Islet precursor cell (in vitro differentiated cells): ENCODE results near the gene ABCC6.
"Not testable (repeated sequence)": the region's sequence is repeated elsewhere in the genome, so short reads cannot be mapped to it uniquely, and the experiment has no call there.

Experiments
- DNase-seq: peaks from one replicate; pipeline ENCODE4 v3.0.0-alpha.2; 2018

Gene ABCC6

DNA sequence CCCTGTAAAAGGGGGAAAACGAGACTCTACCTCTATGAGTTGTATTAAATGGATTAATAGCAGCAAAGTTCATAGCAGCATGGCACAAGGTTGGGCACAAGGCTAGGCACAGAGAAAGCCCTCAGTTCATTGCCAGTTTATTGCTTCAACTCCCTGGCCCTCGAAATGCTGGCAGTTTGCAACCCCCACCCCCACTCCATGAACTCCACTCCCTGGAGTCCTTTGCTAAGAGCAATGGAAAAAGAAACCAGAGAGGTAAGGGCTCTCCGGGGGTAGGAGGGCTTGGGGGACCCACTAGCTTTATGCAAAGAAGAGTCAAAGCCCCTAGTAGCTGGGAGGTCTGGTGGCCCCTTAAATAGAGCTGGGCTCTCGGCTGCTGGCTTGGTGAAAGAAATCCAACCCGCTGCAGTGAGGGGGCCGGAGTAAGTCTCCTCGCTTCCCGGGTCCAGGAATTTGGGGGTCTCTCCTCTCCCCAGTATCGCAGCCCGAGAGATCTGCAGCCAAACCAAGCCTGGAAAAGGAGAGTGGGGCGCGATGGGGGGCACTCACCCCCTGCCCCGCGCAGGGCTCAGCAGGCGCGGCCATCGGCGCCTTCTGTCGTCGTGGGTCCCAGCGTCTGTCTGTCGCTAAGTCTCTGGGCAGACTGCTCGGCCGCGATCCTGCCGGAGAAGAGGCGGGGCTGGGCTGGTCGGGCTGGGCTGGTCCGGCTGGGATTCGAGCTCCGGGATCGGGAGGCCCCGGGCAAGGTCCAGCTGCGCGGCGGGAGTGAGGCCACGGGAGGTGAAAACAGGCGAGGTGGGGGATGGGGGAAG is at the start of gene ABCC6:
Gene ABCC6 (minus strand): TSS at position 645 of the 812 bp plus-strand sequence. CDS start 60 bp downstream, at position 585.
- DNase-seq: not testable (repeated sequence)

DNA sequence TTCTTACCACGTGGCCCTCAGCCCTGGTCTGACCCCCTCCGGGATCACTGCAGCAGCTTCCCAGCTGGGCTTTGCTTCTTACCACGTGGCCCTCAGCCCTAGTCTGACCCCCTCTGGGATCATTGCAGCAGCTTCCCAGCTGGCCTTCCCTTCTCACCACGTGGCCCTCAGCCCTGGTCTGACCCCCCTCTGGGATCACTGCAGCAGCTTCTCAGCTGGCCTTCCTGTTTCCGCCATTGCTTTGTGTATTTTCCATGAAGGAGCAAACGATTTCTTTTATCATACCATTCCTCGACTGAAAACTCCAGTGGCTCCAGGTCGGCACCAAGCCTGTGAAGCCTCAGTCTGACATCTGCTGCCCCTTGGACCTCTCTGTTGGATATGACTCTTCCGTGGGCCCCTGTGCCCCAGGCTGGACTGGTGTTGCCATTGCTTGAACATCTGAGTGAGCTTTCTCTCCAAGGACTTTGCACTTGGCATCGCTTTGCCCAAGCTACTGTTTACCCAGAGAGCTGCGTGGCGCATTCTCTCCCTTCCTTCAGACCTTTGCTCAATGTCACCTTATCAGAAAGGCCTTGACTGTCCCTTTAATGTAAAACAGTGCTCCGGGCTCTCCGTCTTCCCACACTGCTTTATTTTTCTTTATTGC is 49.4 kb upstream of the ABCC6 start:
- not testable (repeated sequence) for DNase-seq

DNA sequence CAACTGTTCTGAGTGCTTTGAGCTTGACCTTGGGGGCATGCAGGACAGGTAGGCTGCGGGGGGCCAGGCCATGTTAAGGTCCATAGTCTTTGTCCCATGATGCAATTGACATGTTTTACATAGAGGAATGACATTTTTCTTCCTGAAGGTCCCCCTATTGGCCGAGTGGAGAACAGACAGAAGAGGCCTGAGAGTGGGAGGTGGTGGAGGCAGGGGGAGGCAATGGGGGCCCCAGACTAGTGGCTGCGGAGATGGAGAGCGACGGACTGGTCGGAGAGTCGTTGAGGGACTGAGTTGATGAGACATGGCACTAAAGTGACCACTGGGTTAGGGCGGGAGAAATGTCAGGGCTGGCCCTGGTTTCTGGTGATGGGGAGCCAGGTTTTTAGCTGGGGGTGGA is 48.4 kb upstream of the ABCC6 start:
- not testable (repeated sequence) for DNase-seq

DNA sequence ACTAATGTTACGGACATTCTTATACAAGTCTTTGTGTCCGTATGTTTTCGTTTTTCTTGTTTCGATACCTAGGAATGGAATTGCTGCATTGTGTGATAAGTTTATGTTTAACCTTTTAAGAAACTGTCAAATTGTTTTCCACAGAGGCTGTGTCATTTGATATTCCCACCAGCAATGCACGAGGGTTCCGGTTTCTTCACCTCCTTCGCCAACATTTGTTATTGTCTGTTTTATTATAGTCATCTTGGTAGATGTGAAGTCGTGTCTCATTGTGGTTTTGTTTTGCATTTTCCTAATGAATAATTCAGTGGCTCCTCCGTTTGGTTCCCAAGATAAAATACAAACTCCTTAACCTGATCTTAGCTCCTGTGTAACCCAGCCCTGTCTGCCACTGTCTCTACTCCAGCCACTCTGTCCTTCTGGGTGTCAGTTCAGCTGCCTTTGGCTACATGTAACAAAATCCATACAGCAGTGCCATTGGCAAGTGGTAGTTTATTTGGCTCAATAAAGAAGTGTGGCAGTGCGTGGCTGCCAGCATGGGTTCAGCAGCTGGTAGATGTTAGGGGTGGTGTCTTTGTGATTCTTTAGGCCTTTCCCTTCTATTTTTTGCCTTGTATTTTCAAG is 45.0 kb upstream of the ABCC6 start:
- DNase-seq: not testable (repeated sequence)

DNA sequence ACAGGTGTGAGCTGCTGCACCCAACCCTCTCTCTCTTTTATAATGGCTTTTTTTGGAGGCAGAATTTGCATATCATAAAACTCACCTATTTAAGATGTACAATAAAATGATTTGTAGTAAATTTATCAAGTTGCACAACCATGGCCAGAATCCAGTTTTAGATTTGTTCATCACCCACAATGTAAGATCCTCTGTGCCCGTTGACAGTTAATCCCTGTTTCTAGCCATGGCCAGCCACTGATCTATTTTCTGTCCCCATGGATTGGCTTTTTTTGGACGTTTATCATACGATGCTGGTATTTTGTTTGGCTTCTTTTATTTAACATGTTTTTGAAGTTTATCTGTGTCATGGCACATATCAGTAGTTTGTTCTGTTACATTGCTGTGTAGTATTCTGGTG is 44.4 kb upstream of the ABCC6 start:
- DNase-seq: not testable (repeated sequence)

DNA sequence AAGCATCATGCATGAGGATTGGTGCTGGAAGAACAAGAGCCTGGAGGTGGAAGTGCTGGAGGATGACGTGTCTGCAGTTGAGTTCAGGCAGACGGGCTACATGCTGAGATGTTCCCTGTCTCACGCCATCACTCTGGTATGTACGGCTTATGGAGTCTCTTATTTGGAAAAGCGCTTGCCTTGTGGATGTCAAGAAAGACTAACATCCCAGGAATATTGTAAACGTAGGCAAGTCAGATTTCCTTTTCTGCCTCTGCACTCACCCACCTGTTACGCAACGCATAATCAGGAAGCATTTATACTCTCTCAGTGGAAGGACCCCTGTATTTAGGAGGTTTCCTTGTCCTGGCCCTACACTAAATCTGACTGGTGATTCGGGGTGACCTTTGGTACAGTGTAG is 41.8 kb upstream of the ABCC6 start:
- DNase-seq: not testable (repeated sequence)

DNA sequence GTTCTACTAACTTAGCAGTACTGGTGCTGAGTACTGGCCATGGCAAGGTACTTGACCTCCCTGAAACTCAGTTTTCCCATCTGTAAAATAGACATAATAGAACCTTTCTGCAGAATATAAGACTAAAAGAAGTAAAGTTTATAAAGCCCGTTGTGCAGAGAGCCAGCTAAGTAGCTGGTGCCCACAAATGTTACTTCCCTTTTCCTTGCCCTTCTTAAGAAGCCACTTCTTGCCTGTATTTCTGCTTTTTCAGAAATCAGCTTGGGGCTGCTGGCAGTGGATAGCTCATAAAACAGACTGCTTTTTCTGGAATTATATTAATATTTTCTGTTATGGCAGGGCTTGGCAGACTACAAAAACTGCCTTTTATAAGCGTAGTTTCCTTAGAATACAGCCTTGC is 40.7 kb upstream of the ABCC6 start:
- not testable (repeated sequence) for DNase-seq

DNA sequence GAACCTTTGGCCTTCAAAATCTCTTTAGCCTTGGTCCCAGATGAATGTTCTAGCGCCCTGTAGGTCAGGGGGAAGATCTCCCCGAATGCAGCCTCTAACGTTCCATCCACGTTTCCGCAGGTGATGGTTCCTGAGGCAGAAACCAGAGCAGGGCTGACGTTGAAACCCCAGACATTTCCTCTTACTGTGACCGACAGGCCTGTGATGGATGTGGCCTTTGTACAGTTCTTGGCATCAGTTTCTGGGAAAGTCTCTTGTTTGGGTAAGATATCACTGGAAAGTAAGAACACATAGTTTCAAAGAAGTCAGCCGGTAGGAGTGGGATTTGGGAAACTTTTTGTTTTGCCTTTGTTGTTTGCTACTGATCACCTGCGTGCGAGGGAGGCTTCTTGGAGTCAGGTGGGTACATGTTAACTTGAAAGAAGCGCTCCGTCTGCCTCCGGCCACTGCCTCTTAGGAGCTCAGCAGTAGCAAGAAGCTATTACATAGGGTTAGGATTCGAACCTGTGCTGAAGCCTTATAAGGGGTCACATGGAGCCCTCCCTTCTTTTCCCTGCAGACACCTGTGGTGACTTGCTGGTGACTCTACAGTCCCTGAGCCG is 39.8 kb upstream of the ABCC6 start:
- DNase-seq: not testable (repeated sequence)

DNA sequence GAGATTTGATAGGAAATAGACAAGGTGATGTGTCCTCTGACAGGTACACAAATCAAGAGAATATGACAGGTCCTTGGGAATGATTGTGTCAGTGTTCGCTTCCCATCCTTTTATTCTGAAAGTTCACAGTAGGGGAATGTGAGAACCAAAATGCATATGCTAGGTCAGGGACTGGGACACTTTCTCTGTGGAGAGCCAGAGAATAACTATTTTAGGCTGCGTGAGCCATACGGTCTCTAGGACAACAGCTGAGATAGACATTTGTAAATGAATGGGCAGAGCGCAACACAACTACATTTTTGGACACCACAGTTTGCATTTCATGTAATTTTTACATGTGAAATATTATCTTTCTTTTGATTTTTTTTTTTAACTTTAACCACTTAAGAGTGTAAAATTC is 36.7 kb upstream of the ABCC6 start:
- DNase-seq: not testable (repeated sequence)

DNA sequence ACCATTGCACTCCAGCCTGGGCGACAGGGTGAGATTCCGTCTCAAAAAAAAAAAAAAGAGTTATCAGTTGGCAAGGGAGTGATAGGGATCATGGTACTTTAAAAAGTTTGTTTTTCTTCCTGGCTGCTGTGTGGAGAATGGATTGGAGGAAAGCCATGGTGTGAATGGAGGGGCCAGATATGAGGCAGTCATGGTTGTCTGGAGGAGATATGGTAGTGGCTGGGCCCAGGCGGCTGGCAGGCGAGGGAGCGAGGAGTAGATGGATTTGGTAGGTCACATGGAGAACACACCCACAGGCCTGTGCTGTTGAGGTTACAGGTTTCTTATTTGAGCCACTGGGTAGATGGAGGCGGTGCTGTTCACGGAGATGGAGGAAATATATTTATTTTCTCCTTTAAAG is 35.5 kb upstream of the ABCC6 start:
- DNase-seq: not testable (repeated sequence)

DNA sequence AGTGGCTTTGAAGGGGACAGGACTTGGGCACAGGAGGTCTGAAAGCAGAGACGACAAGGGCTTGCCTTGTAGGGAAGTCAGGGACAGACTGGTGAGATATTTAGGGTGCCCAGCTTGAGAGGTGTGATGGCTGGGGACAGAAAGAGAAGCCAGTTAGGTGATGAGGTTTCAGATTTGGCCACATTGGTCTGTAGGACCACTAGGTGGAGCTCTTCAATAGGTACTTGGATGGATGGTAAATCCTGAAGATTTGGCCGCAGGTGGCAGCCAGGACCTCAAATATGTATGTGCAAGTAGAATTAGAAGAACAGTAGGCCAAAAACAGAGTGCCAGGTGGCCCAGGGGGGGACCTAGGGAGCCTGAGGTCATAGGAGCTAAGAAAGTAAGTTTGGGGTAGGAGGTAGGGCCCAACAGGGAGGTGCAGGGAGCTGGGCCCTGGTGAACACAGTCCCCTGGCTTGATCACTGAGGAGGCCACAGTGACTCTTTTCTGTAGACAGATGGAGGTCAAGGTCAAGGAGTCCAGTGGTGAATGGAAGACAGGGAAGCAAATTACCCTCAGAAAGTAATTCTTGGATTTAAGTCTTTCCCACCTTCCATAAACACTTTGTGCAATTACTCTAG is 34.1 kb upstream of the ABCC6 start:
- not testable (repeated sequence) for DNase-seq

DNA sequence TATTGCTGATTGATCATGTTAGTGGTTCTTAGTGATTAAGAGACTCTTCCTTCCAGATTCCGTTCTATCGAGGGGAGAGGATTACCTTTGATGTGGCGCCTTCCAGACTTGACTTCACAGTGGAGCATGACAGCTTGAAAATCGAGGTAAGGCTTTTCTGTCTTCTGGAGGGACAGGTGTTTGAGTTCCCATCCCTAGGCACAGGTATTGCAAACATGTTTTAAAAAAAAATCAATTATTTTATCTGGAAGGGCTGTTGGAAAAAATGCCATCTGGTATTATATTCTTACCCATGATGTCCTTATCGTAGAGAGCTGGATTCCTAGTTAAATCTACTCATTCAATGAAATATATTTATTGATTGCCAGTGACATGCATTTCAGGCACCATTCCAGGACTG is 29.1 kb upstream of the ABCC6 start:
- not testable (repeated sequence) for DNase-seq

DNA sequence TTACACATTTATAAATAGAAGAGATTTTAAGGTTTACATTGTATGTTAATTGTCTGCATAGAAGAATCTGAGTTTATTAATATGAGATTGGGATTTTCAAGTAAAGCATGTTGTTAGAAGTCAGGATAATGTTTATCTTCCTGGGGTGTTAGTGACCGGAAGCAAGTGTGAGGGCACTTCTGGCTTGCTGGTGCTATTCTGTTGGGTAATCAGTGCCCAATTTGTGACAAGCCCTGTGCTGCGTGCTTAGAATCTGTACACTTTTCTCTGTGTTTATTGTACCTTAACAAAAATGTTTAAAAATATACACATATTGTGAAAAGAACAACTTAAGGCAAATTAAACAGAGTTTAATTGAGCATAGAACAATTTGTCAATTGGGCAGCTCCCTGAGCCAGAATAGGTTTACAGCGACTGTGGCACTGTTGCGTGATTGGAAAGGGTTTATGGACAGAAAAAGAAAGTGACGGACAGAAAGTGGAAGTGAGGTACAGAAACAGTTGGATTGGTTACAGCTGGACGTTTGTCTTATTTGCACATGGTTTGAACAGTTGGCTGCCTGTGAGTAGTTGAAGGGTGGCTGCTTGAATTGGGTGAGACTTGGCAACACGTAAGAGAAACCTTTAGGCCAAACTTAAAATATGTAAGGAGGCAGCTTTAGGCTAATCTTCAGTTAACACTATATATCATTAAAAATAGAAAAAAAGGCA is 26.5 kb upstream of the ABCC6 start:
- DNase-seq: not testable (repeated sequence)

DNA sequence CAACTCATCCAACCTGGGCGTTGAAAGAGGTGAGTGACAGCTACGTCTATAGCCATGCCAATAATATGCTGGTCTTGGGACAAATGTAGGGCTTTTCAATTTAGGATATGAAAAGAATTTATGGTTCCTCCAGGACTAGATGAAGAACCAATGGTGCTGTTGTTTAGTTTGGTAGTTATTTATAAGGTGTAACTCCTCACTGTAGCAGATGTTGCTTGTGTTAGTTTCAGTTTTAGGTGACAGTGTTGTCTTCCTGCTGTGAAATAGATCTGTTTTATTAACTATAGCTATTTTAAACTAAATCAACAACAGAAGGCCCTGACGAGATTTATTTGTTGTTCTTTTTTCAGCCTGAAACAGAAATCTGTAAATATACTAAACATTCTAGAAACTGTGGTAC is 24.1 kb upstream of the ABCC6 start:
- DNase-seq: not testable (repeated sequence)

DNA sequence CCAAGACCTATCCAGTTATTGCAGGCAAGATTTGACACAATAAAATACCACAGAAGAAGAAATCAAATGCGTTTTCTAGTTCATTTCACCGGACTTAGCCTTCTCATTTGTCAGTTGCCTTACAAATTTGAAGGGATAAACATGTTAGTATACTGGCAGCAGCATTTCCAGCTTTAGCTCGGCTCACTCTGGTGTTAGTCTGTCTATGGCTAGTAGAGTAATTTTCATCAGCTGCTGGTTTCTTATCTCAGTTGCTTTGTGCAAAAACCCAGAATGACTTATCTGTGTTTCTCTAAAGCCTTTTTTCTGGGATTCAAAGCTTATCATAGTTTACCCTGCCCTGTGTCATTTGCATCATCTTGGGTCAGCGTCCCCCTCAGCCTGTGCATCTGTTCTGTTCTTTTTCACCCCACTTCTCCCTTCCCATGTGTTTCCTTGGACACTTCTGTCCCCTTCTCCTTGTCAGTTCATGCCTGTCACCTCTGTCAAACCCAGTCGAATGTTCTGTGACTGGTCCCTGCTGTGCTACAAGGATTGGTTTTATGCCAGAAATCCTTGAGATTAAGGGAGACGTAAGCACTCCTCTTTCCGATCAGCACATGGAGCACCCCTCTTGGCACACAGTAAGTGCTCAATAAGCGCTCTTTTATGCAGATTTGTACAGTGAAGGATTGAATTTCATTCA is 23.4 kb upstream of the ABCC6 start:
- DNase-seq: not testable (repeated sequence)

DNA sequence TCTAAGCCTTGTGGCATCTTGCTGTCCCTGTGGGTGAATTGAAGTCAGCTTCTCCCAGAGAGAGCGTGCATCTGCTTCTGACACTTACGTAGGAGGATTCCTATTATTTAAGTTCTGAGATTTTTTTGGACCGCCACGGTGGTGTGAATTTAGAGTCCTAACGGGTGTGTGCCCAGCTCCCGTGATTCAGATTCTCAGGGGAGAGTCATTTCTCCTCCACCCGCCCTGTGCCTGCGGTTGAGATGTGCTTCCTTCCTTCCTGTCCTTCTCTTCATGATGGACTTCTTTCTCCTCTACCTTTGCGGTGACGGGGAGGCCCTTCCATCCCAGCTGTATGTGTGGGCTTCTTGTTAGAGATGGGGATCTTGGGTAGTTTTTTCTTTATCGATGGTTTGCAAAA is 20.6 kb upstream of the ABCC6 start:
- DNase-seq: not testable (repeated sequence)

DNA sequence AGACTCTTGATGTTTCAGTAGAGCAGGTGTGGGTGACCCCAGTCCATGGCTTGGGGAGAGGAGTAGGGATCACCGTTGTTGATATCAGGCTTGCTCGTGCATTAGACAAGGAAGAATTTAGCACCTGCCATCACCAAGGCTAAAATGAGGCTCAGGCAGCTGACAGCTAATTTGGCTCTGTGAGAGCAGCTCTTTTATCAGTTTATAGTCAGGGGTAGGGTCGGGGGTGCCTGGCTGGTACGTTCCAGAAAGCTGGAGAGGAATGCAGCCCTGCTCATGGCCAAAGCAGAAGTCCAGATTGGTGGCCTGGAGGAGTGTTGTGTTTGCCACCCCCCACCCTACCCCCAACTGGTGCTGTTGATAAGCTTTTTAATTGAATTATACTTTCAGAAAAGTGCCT is 17.4 kb upstream of the ABCC6 start:
- DNase-seq: not testable (repeated sequence)

DNA sequence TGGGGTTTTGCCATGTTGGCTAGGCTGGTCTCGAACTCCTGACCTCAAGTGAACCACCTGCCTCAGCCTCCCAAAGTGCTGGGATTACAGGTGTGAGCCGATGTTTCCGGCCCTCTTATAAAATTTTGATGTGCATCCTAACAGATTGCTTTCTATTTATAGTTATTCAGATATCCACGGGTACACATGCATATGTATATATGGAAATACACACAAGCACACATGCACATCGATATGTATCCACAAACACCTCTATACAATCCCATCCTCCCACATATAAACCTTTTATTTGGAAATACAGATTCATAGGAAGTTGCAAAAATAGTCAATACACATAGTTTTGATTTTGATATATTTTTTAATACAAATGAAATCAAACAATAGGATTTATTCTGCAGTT is 14.4 kb upstream of the ABCC6 start:
- not testable (repeated sequence) for DNase-seq

DNA sequence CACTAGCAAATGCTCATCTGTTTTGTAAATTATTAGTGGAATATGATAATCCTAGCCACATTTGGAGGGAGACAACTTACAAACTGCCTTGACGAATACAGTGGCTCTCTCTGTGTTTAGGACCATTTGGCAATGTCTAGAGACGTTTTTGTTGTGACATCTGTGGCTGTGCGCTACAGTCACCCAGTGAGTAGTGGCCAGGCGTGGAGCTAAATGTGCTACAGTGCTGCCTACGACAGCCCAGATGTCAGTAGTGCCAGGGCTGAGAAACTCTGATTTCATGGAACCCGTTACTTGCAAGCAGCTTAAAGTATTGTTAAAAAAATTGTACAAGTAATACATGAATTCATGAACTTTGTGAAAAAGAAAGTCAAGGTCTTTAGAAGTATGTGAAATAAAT is 13.8 kb upstream of the ABCC6 start:
- not testable (repeated sequence) for DNase-seq

DNA sequence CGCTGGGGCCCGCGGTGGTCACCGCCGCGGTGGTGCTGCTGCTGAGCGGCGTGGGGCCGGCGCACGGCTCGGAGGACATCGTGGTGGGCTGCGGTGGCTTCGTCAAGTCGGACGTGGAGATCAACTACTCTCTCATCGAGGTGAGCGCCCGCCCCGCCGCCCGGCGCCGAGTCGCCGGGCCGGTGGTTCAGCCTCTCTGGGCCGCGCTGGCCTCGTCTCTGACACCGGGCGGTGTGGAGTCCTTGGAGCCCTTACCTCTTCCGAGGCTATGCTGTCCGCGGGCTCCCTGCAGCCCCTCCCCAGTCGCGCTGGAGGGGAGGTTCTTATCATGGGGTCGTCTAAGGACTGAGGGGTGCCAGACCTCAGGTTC is 9.4 kb upstream of the ABCC6 start:
- not testable (repeated sequence) for DNase-seq

DNA sequence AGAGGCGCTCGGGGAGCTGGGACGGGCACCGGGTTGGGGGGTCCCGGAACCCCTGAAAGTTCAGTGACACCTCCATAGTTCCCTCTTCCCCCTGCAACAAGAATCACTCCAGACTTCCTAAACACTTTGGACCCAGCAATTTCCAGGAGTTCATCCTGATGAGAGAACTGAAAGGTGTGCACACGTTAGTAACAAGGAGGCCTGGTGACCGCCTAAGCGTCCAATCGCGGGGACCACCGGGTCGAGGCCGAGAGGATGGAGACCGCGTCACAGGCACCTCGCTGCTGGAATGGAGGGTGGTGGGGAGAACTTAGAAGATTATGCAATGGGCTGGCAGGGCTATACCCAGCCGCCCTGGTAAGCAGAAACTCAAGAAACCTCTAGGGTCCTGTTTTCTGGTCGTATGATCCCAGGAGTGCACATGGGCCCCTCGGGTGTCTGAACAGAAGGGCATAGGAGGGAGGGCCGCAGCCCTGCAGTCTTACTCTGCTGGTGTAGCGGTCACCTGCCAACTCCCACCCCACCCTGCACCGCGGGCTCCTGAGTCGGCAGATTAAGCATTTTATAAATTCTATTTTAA is 458 bp upstream of the ABCC6 start:
- DNase-seq: not testable (repeated sequence)
